Endothelial cell of umbilical vein (primary cell): ENCODE measurements around the gene C22orf39. TPM values are rescaled to one million over a fixed set of nuclear protein-coding genes. Genes with fewer than 3 reads are reported as not detected.

Experiments
- BruUV-seq: library from RNA; stranded (reverse); fragments of 400-500 nt; replicated peaks from 2 replicates; lab custom pipeline; 2021; lab: Mats Ljungman, UMichigan
- CTCF ChIA-PET: fragments of 300-600, 350-600 bp; sonication (Branson Sonifier 250); formaldehyde crosslinking; loops from one replicate; lab custom pipeline; 2021; ENCODE audit warnings: antibody characterized with exemption, inconsistent platforms; lab: Charles Lee
- POLR2A ChIA-PET: fragments of 300-600, 350-600 bp; sonication (Branson Sonifier 250); formaldehyde crosslinking; loops from one replicate; lab custom pipeline; 2021; ENCODE audit warnings: antibody characterized with exemption, inconsistent platforms; lab: Charles Lee
- DNase-seq: peaks from one replicate; pipeline ENCODE4 v3.0.0-alpha.2; 2011; ENCODE audit warnings: low read depth, low spot score
- FAIRE-seq: peaks from 2 replicates; lab custom pipeline; 2011; peaks lifted over from hg19 to GRCh38; lab: Jason Lieb, UNC
- H2AFZ ChIP-seq: 2 replicates; pipeline ENCODE4 v1.6.0; 2012; ENCODE audit warnings: low read depth, low read length, control low read depth, inconsistent platforms
- H3K27ac ChIP-seq: 2 replicates; pipeline ENCODE4 v1.5.1; 2011; ENCODE audit warnings: low read depth, mild to moderate bottlenecking, control low read depth, low read length, moderate library complexity; ENCODE audit not compliant: insufficient read depth
- H3K27me3 ChIP-seq, 2 experiments: 2 replicates each; pipeline versions ENCODE4 v1.6.0 to v1.6.1; 2011; ENCODE audit warnings: low read length in 2 of 2, mixed read lengths in 1 of 2; ENCODE audit not compliant: control insufficient read depth in 2 of 2, insufficient read depth in 2 of 2
- H3K36me3 ChIP-seq, 2 experiments: 2 replicates in 1 of 2; 3 replicates in 1 of 2; pipeline ENCODE4 v1.5.1; 2011; ENCODE audit warnings: low read length in 2 of 2, mild to moderate bottlenecking in 1 of 2, moderate library complexity in 1 of 2; ENCODE audit not compliant: control insufficient read depth in 2 of 2, insufficient read depth in 2 of 2; ENCODE audit errors: extremely low read depth in 1 of 2
- H3K4me1 ChIP-seq: 3 replicates; pipeline ENCODE4 v1.5.1; 2011; ENCODE audit warnings: mild to moderate bottlenecking, low read length; ENCODE audit not compliant: control insufficient read depth, insufficient read depth; ENCODE audit errors: extremely low read depth
- H3K4me2 ChIP-seq: 2 replicates; pipeline ENCODE4 v1.6.1; 2011; ENCODE audit warnings: low read length, control low read depth, mixed read lengths; ENCODE audit not compliant: insufficient read depth
- H3K4me3 ChIP-seq, 3 experiments: fragments of 200-600 bp in 1 of 3; sonication (generic), shearing (Covaris generic) in 1 of 3; replicated peaks in 1 of 3; 2 replicates each; pipeline ENCODE4 v1.5.1; 2011 to 2016; ENCODE audit warnings: control low read depth in 3 of 3, low read length in 3 of 3, mild to moderate bottlenecking in 2 of 3, inconsistent platforms in 1 of 3, low read depth in 1 of 3, moderate library complexity in 1 of 3; ENCODE audit not compliant: insufficient read depth in 1 of 3
- H3K79me2 ChIP-seq: 2 replicates; pipeline ENCODE4 v1.6.0; 2012; ENCODE audit warnings: low read length, inconsistent platforms; ENCODE audit not compliant: control insufficient read depth, insufficient read depth
- H3K9ac ChIP-seq: replicated peaks from 2 replicates; pipeline ENCODE3; 2011; ENCODE audit warnings: low read length, control low read depth; ENCODE audit not compliant: insufficient read depth; ENCODE audit errors: extremely low read depth
- H3K9me1 ChIP-seq: replicated peaks from 3 replicates; pipeline ENCODE4 v1.6.0; 2011; ENCODE audit warnings: mild to moderate bottlenecking, low read length; ENCODE audit not compliant: control insufficient read depth, insufficient read depth; ENCODE audit errors: extremely low read depth
- H3K9me3 ChIP-seq: replicated peaks from 2 replicates; pipeline ENCODE4 v1.5.1; 2012; ENCODE audit warnings: low read length, inconsistent platforms; ENCODE audit not compliant: control insufficient read depth, insufficient read depth
- H4K20me1 ChIP-seq: replicated peaks from 2 replicates; pipeline ENCODE3; 2011; ENCODE audit warnings: mild to moderate bottlenecking, low read length; ENCODE audit not compliant: control insufficient read depth, insufficient read depth; ENCODE audit errors: extremely low read depth
- CTCF ChIP-seq, 2 donors: IDR thresholded peaks; 1 replicate in 1 of 2; 2 replicates in 1 of 2; pipeline ENCODE4 v1.5.1; 2011; ENCODE audit warnings: low read length in 2 of 2, mild to moderate bottlenecking in 2 of 2, moderate library complexity in 2 of 2, control low read depth in 1 of 2, inconsistent platforms in 1 of 2, low read depth in 1 of 2; ENCODE audit not compliant: insufficient read depth in 1 of 2; ENCODE audit errors: extremely low read depth in 1 of 2
- EZH2 ChIP-seq: IDR thresholded peaks from 2 replicates; pipeline ENCODE4 v1.6.1; 2012; ENCODE audit warnings: borderline replicate concordance, low read depth, mild to moderate bottlenecking, moderate library complexity, low read length, inconsistent platforms; ENCODE audit not compliant: severe bottlenecking
- GATA2 ChIP-seq: IDR thresholded peaks from 2 replicates; pipeline ENCODE4 v1.7.0; 2011; ENCODE audit warnings: low read depth, mild to moderate bottlenecking, moderate library complexity, mixed read lengths, low read length; ENCODE audit not compliant: insufficient read length, insufficient read depth
- JUN ChIP-seq: IDR thresholded peaks from 2 replicates; pipeline ENCODE4 v1.6.1; 2011; ENCODE audit warnings: borderline replicate concordance, low read depth; ENCODE audit not compliant: insufficient read length, insufficient read depth
- MAX ChIP-seq: IDR thresholded peaks from 2 replicates; pipeline ENCODE4 v1.6.1; 2011; ENCODE audit not compliant: insufficient read depth, insufficient read length
- MYC ChIP-seq: IDR thresholded peaks from one replicate; pipeline ENCODE4 v1.6.1; 2011; ENCODE audit warnings: mild to moderate bottlenecking, low read depth, low read length
- POLR2A ChIP-seq: IDR thresholded peaks from 2 replicates; pipeline ENCODE4 v1.6.1; 2012; ENCODE audit warnings: low read depth, mild to moderate bottlenecking, control low read depth, low read length
- dilution Hi-C: fragments of 300-500 bp; cut with MboI; formaldehyde crosslinking; loops from one replicate; pipeline ENCODE4 v1.15.0; 2019; ENCODE audit warnings: low sequenced_read_pairs; ENCODE audit not compliant: extremely low pct_ligation_motif_present
- intact Hi-C: fragments of 100-400 bp; cut with micrococcal nuclease; formaldehyde crosslinking; loops from one replicate; pipeline ENCODE4 v1.10.0; 2022
- polyA plus RNA-seq, 4 experiments: library from polyadenylated mRNA; depleted of rRNA in 3 of 4; stranded (reverse) in 3 of 4; unstranded in 1 of 4; fragments of >200 nt; gene quantifications; 2 replicates each; pipeline versions ENCODE4 v1.2.1 to v1.2.3, GENCODE V29; 2011 to 2012; ENCODE audit warnings: missing spikeins in 1 of 4
- total RNA-seq: library from RNA; stranded (reverse); gene quantifications from 2 replicates; pipeline ENCODE4 v1.2.3, GENCODE V29; 2021

C22orf39 gene
- total and polyA plus RNA-seq, 2 donors (not counting 3 experiments of a cell fraction or from before 2014, with no cell fraction given): 26.1 to 28.0 TPM

- Histone ChIP-seq H3K27me3 (no peaks in the 10 kb centered on the region), H3K9me3 (no peaks in the 10 kb centered on the region), H3K27ac (no peak overlapping the region), H3K9me1 (no peaks in the 10 kb centered on the region), H2AFZ (no peak overlapping the region), H3K9ac (no peak overlapping the region), H3K79me2 (peaks cover 62% of the 10 kb centered on the region), H3K4me1 (no peaks in the 10 kb centered on the region), H3K4me3 (no peak overlapping the region), H3K36me3 (peaks cover 6 to 7% of the 10 kb centered on the region in 2 experiments), H4K20me1 (no peaks in the 10 kb centered on the region), H3K4me2 (no peak overlapping the region)
- TF ChIP-seq MYC: no peak
- no peak for TF ChIP-seq CTCF (IDR thresholded peaks at IDR 0.05; ENCODE audit: extremely low read depth in 1 of 2, insufficient read depth in 1 of 2, low read depth in 1 of 2, low read length in 2 of 2)
- TF ChIP-seq GATA2: no peak
- TF ChIP-seq JUN: no peak
- TF ChIP-seq MAX: no peak
- no peak for TF ChIP-seq POLR2A
- TF ChIP-seq EZH2: no peak
- ChIA-PET POLR2A (no interaction called here), CTCF (no interaction called here)
- intact Hi-C loops (no loop called here), dilution Hi-C loops (no loop called here)
- no TSS peak for BruUV-seq
- DNase-seq: no peak
- no peak for FAIRE-seq
Measured at GRCh38 chr22:19412478-19412877, 35.0 kb downstream of the C22orf39 start.
